WTC11 (cell line): Measurements from ENCODE around the gene HDAC3. TPM values are rescaled to one million over a fixed set of nuclear protein-coding genes. Genes with fewer than 3 reads are reported as not detected.

Experiments
- ATAC-seq: fragments of 200-7000 bp; cut with Tn5 transposase; 2 replicates; pipeline ENCODE4 v1.10.0; 2021; ENCODE audit warnings: mild to moderate bottlenecking, moderate library complexity
- CTCF ChIA-PET: fragments of 300-600 bp; sonication (Branson Sonifier 250); formaldehyde crosslinking; loops from one replicate; lab custom pipeline; 2021; ENCODE audit warnings: antibody characterized with exemption; lab: Charles Lee
- POLR2A ChIA-PET: fragments of 350-600 bp; sonication (Branson Sonifier 250); formaldehyde crosslinking; loops from one replicate; lab custom pipeline; 2021; ENCODE audit warnings: antibody characterized with exemption; lab: Charles Lee
- DNase-seq: peaks from one replicate; pipeline ENCODE4 v3.0.0; 2021; ENCODE audit warnings: low spot score
- H3K27ac Mint-ChIP-seq: 2 replicates; pipeline ENCODE4 v1.8.0; 2021; ENCODE audit warnings: mixed read lengths
- H3K27me3 Mint-ChIP-seq: 2 replicates; pipeline ENCODE4 v1.8.0; 2021; ENCODE audit warnings: low read depth, mild to moderate bottlenecking, moderate library complexity, mixed read lengths
- H3K36me3 Mint-ChIP-seq: 2 replicates; pipeline ENCODE4 v1.8.0; 2021; ENCODE audit warnings: mixed read lengths
- H3K4me1 Mint-ChIP-seq: 2 replicates; pipeline ENCODE4 v1.8.0; 2022; ENCODE audit warnings: mixed read lengths
- H3K4me3 Mint-ChIP-seq: 2 replicates; pipeline ENCODE4 v1.8.0; 2021; ENCODE audit warnings: mild to moderate bottlenecking, moderate library complexity, mixed read lengths
- H3K9me3 Mint-ChIP-seq: 2 replicates; pipeline ENCODE4 v1.8.0; 2021; ENCODE audit warnings: mixed read lengths
- ATF6 ChIP-seq: sonication (generic); formaldehyde crosslinking; IDR thresholded peaks from 2 replicates; pipeline ENCODE4 v1.8.1; 2023; ENCODE audit warnings: mild to moderate bottlenecking, missing genetic modification reagents
- CREB1 ChIP-seq: sonication (generic); formaldehyde crosslinking; IDR thresholded peaks from 2 replicates; pipeline ENCODE4 v1.8.0; 2023; ENCODE audit warnings: mild to moderate bottlenecking, missing genetic modification reagents
- E2F1 ChIP-seq: sonication (generic); formaldehyde crosslinking; IDR thresholded peaks from 2 replicates; pipeline ENCODE4 v1.8.0; 2022; ENCODE audit warnings: mild to moderate bottlenecking, missing genetic modification reagents
- ESRRA ChIP-seq: sonication (generic); formaldehyde crosslinking; IDR thresholded peaks from 2 replicates; pipeline ENCODE4 v1.8.1; 2022; ENCODE audit warnings: mild to moderate bottlenecking, missing genetic modification reagents, borderline replicate concordance
- FOXK1 ChIP-seq: sonication (generic); formaldehyde crosslinking; IDR thresholded peaks from 2 replicates; pipeline ENCODE4 v1.8.0; 2022; ENCODE audit warnings: mild to moderate bottlenecking, moderate library complexity, missing genetic modification reagents
- FOXP4 ChIP-seq: sonication (generic); formaldehyde crosslinking; IDR thresholded peaks from 2 replicates; pipeline ENCODE4 v1.8.0; 2022; ENCODE audit warnings: mild to moderate bottlenecking, missing genetic modification reagents
- GRHL2 ChIP-seq: fragments of 250-450 bp; sonication (Bioruptor Pico); IDR thresholded peaks from 2 replicates; pipeline ENCODE4 v1.8.0; 2022; ENCODE audit warnings: mild to moderate bottlenecking, moderate library complexity; ENCODE audit not compliant: insufficient replicate concordance, severe bottlenecking
- GTF2I ChIP-seq: fragments of 250-450 bp; sonication (Bioruptor Pico); conservative IDR thresholded peaks from 2 replicates; pipeline ENCODE4 v1.4.0; 2021; ENCODE audit warnings: mild to moderate bottlenecking
- KAT7 ChIP-seq: sonication (generic); formaldehyde crosslinking; IDR thresholded peaks from 2 replicates; pipeline ENCODE4 v1.8.1; 2023; ENCODE audit warnings: missing genetic modification reagents, mild to moderate bottlenecking, borderline replicate concordance
- NFE2L1 ChIP-seq: sonication (generic); formaldehyde crosslinking; IDR thresholded peaks from 2 replicates; pipeline ENCODE4 v1.8.1; 2023; ENCODE audit warnings: missing genetic modification reagents
- SMAD4 ChIP-seq: sonication (generic); formaldehyde crosslinking; IDR thresholded peaks from 2 replicates; pipeline ENCODE4 v1.8.0; 2022; ENCODE audit warnings: mild to moderate bottlenecking, missing genetic modification reagents
- TEAD1 ChIP-seq: sonication (generic); formaldehyde crosslinking; IDR thresholded peaks from 2 replicates; pipeline ENCODE4 v1.8.0; 2022; ENCODE audit warnings: mild to moderate bottlenecking, missing genetic modification reagents
- TP53 ChIP-seq: sonication (generic); formaldehyde crosslinking; IDR thresholded peaks from 2 replicates; pipeline ENCODE4 v1.8.1; 2023; ENCODE audit warnings: mild to moderate bottlenecking, missing genetic modification reagents
- USF1 ChIP-seq: sonication (generic); formaldehyde crosslinking; IDR thresholded peaks from 2 replicates; pipeline ENCODE4 v1.8.0; 2022; ENCODE audit warnings: mild to moderate bottlenecking, missing genetic modification reagents
- ZBTB21 ChIP-seq: sonication (generic); formaldehyde crosslinking; IDR thresholded peaks from 2 replicates; pipeline ENCODE4 v1.8.1; 2023; ENCODE audit warnings: mild to moderate bottlenecking, missing genetic modification reagents, borderline replicate concordance
- ZNF121 ChIP-seq: sonication (generic); formaldehyde crosslinking; IDR thresholded peaks from 2 replicates; pipeline ENCODE4 v1.8.0; 2023; ENCODE audit warnings: missing genetic modification reagents
- ZNF219 ChIP-seq: sonication (generic); formaldehyde crosslinking; IDR thresholded peaks from 2 replicates; pipeline ENCODE4 v1.8.0; 2023; ENCODE audit warnings: missing genetic modification reagents, mild to moderate bottlenecking, borderline replicate concordance
- ZNF232 ChIP-seq: sonication (generic); formaldehyde crosslinking; IDR thresholded peaks from 2 replicates; pipeline ENCODE4 v1.8.0; 2022; ENCODE audit warnings: mild to moderate bottlenecking, missing genetic modification reagents
- ZNF396 ChIP-seq: fragments of 250-450 bp; sonication (Bioruptor Pico); IDR thresholded peaks from 2 replicates; pipeline ENCODE4 v1.8.0; 2021; ENCODE audit warnings: mild to moderate bottlenecking, moderate library complexity, borderline replicate concordance
- ZNF423 ChIP-seq: fragments of 250-450 bp; sonication (Bioruptor Pico); IDR thresholded peaks from 2 replicates; pipeline ENCODE4 v2.1.2; 2022; ENCODE audit warnings: mild to moderate bottlenecking, moderate library complexity
- ZNF512 ChIP-seq: sonication (generic); formaldehyde crosslinking; IDR thresholded peaks from 2 replicates; pipeline ENCODE4 v1.8.1; 2022; ENCODE audit warnings: missing genetic modification reagents, borderline replicate concordance
- total RNA-seq: library from RNA; stranded (reverse); gene quantifications from 3 replicates; pipeline ENCODE4 v1.2.3, GENCODE V29; 2021

HDAC3 gene
- total RNA-seq, 1 experiment from 2014 or later = 96.2 TPM

- no peak for TF ChIP-seq GTF2I (CRISPR knock-in tag)
- no peak for TF ChIP-seq ZNF423 (CRISPR knock-in tag)
- TF ChIP-seq KAT7 (CRISPR knock-in tag) = 0 out of 2 replicates have a peak, but pooled peaks have one; percentile 23
- no peak for TF ChIP-seq ESRRA
- no peak for TF ChIP-seq USF1 (CRISPR knock-in tag)
- no peak for TF ChIP-seq FOXP4
- TF ChIP-seq ZNF512 (CRISPR knock-in tag) = no peak
- TF ChIP-seq ZNF232 (CRISPR knock-in tag) = 0 out of 2 replicates have a peak, but pooled peaks have one; percentile 11
- TF ChIP-seq FOXK1 = no peak
- TF ChIP-seq GRHL2 (CRISPR knock-in tag) = no peak
- no peak for TF ChIP-seq ATF6 (CRISPR knock-in tag)
- TF ChIP-seq CREB1 = no peak
- TF ChIP-seq ZNF121 (CRISPR knock-in tag) = no peak
- no peak for TF ChIP-seq NFE2L1 (CRISPR knock-in tag)
- TF ChIP-seq SMAD4 (CRISPR knock-in tag) = no peak
- 0 out of 2 replicates have a peak, but pooled peaks have one; percentile 16 for TF ChIP-seq E2F1
- no peak for TF ChIP-seq ZBTB21 (CRISPR knock-in tag)
- no peak for TF ChIP-seq TEAD1 (CRISPR knock-in tag)
- TF ChIP-seq ZNF396 = no peak
- peak; percentile 7; the same call in 1 of the 2 replicates for TF ChIP-seq TP53 (CRISPR knock-in tag)
- TF ChIP-seq ZNF219 (CRISPR knock-in tag) = no peak
- DNase-seq (no peak), ATAC-seq (peak; percentile 1; the same call in 1 of the 2 replicates)
- no peaks in the 10 kb centered on the region for H3K27me3 Mint-ChIP-seq
- CTCF ChIA-PET = interaction anchor here (0.6 to 4.1 kb wide), 20 partner anchors 11 to 288 kb away, joined by 3 to 36 read pairs (median 6); partner anchors contain the start of genes DIAPH1, FCHSD1, HDAC3 and PCDH1
- H3K36me3 Mint-ChIP-seq = peaks cover 21% of the 10 kb centered on the region
- POLR2A ChIA-PET = interaction anchor here (0.6 to 2.1 kb wide), 6 partner anchors 11 to 288 kb away, joined by 3 to 5 read pairs (median 4); partner anchors contain the start of genes DELE1, HDAC3, RELL2 and RNF14
- H3K27ac Mint-ChIP-seq = peak overlapping the region; percentile 96
- peak overlapping the region; percentile 84 for H3K4me3 Mint-ChIP-seq
- H3K9me3 Mint-ChIP-seq = peaks cover 4% of the 10 kb centered on the region; the same call in 1 of the 2 replicates
- H3K4me1 Mint-ChIP-seq = peaks cover 45% of the 10 kb centered on the region
Measured at GRCh38 chr5:141681295-141681694, 44.6 kb upstream of the HDAC3 start.
